MM.1S (cell line): ENCODE data around the gene ARCN1.

Source experiments
- DNase-seq: peaks from one replicate; pipeline ENCODE4 v3.0.0-alpha.2; 2015
- H2AFZ ChIP-seq: fragments of 300-600 bp; sonication (generic); 2 replicates; pipeline ENCODE4 v1.6.0; 2016; ENCODE audit warnings: antibody characterized with exemption, low read length
- H3F3A ChIP-seq: fragments of 300-600 bp; sonication (generic); 2 replicates; pipeline ENCODE4 v1.6.1; 2016; ENCODE audit warnings: mild to moderate bottlenecking, antibody characterized with exemption, low read length, moderate library complexity, mixed read lengths; ENCODE audit not compliant: insufficient read depth
- H3K27ac ChIP-seq: fragments of 300-600 bp; sonication (generic); 2 replicates; pipeline ENCODE4 v1.5.1; 2016; ENCODE audit warnings: mild to moderate bottlenecking, low read length
- H3K27me3 ChIP-seq: fragments of 300-600 bp; sonication (generic); replicated peaks from 2 replicates; pipeline ENCODE4 v1.6.0; 2016; ENCODE audit warnings: low read length; ENCODE audit not compliant: insufficient read depth
- H3K36me3 ChIP-seq: fragments of 300-600 bp; sonication (generic); replicated peaks from 2 replicates; pipeline ENCODE4 v1.6.1; 2016; ENCODE audit warnings: mild to moderate bottlenecking, low read length, mixed read lengths; ENCODE audit not compliant: insufficient read depth
- H3K4me1 ChIP-seq: fragments of 300-600 bp; sonication (generic); 2 replicates; pipeline ENCODE4 v1.6.1; 2016; ENCODE audit warnings: low read length, mixed read lengths
- H3K4me2 ChIP-seq: fragments of 300-600 bp; sonication (generic); 2 replicates; pipeline ENCODE4 v1.6.0; 2016; ENCODE audit warnings: low read depth, low read length
- H3K4me3 ChIP-seq: fragments of 300-600 bp; sonication (generic); 2 replicates; pipeline ENCODE4 v1.5.1; 2016; ENCODE audit warnings: low read length, mixed read lengths
- H3K79me2 ChIP-seq: fragments of 300-600 bp; sonication (generic); 2 replicates; pipeline ENCODE4 v1.6.1; 2016; ENCODE audit warnings: mixed run types, low read length, mixed read lengths
- H3K9ac ChIP-seq: fragments of 300-600 bp; sonication (generic); 2 replicates; pipeline ENCODE4 v1.6.1; 2016; ENCODE audit warnings: low read length, mixed read lengths
- H3K9me2 ChIP-seq: fragments of 300-600 bp; sonication (generic); replicated peaks from 2 replicates; pipeline ENCODE4 v1.6.1; 2016; ENCODE audit warnings: mild to moderate bottlenecking, low read length, mixed read lengths; ENCODE audit not compliant: insufficient read depth
- H3K9me3 ChIP-seq: fragments of 300-600 bp; sonication (generic); replicated peaks from 2 replicates; pipeline ENCODE4 v1.6.1; 2016; ENCODE audit warnings: mild to moderate bottlenecking, low read length, mixed read lengths; ENCODE audit not compliant: insufficient read depth
- H4K20me1 ChIP-seq: fragments of 300-600 bp; sonication (generic); 2 replicates; pipeline ENCODE4 v1.6.1; 2016; ENCODE audit warnings: mild to moderate bottlenecking, low read length, moderate library complexity, mixed read lengths; ENCODE audit not compliant: insufficient read depth
- EZH2 ChIP-seq: fragments of 300-600 bp; sonication (generic); optimal IDR thresholded peaks from 2 replicates; pipeline ENCODE3; 2017; ENCODE audit warnings: low read depth, mild to moderate bottlenecking, antibody characterized with exemption, low read length, mixed read lengths
- EZH2phosphoT487 ChIP-seq: fragments of 300-600 bp; sonication (generic); IDR thresholded peaks from 2 replicates; pipeline ENCODE4 v1.6.1; 2018; ENCODE audit warnings: antibody characterized with exemption, low read length
- TF ChIP-seq, protein P1 (sequence below): fragments of 300-600 bp; sonication (generic); IDR thresholded peaks from 2 replicates; pipeline ENCODE4 v1.5.1; 2016; ENCODE audit warnings: antibody characterized with exemption, low read length, mixed read lengths

ARCN1 gene

DNA sequence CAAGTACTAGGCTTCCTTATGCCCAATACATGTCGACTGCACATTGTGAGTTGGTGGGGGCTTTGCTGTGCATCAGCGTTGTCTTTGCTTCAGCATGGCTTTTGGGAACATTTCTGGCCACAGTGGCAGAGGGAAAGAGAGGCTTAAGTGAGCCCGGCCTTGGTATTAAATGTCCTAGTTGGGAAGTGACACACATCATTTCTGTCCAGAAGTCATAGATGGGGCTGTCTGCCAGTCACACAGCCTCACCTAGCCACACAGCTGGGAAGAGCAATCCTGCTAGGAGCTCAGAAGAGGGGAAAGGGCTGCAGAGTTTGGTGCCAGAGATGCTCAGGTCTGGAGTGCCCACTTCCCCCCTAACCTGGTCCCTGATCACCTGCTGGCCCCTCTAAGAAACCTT, 79.6 kb downstream of the ARCN1 start:
- TF ChIP-seq EZH2phosphoT487 (no peak), EZH2 (no peak)
- TF ChIP-seq, protein P1, sequence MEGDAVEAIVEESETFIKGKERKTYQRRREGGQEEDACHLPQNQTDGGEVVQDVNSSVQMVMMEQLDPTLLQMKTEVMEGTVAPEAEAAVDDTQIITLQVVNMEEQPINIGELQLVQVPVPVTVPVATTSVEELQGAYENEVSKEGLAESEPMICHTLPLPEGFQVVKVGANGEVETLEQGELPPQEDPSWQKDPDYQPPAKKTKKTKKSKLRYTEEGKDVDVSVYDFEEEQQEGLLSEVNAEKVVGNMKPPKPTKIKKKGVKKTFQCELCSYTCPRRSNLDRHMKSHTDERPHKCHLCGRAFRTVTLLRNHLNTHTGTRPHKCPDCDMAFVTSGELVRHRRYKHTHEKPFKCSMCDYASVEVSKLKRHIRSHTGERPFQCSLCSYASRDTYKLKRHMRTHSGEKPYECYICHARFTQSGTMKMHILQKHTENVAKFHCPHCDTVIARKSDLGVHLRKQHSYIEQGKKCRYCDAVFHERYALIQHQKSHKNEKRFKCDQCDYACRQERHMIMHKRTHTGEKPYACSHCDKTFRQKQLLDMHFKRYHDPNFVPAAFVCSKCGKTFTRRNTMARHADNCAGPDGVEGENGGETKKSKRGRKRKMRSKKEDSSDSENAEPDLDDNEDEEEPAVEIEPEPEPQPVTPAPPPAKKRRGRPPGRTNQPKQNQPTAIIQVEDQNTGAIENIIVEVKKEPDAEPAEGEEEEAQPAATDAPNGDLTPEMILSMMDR: no peak
- no peak overlapping the region for H3K4me3 ChIP-seq
- H3K27me3 ChIP-seq: no peaks in the 10 kb centered on the region
- H3K79me2 ChIP-seq: no peaks in the 10 kb centered on the region
- H3K4me1 ChIP-seq: peaks cover 11% of the 10 kb centered on the region
- H3K9ac ChIP-seq: no peak overlapping the region
- no peaks in the 10 kb centered on the region for H3K9me2 ChIP-seq
- no peaks in the 10 kb centered on the region for H3F3A ChIP-seq
- no peak overlapping the region for H3K4me2 ChIP-seq
- no peaks in the 10 kb centered on the region for H3K9me3 ChIP-seq
- no peak overlapping the region for H2AFZ ChIP-seq
- H3K36me3 ChIP-seq: no peaks in the 10 kb centered on the region
- H4K20me1 ChIP-seq: no peaks in the 10 kb centered on the region
- no peak for DNase-seq
- H3K27ac ChIP-seq: no peak overlapping the region
